HCT116 (cell line): ENCODE measurements around the gene CDH13. TPM values are rescaled to one million over a fixed set of nuclear protein-coding genes. Genes with fewer than 3 reads are reported as not detected.

ENCODE experiments used
- ATAC-seq: fragments of 200-7000 bp; cut with Tn5 transposase; 2 replicates; pipeline ENCODE4 v1.9.1; 2020; ENCODE audit warnings: mild to moderate bottlenecking, moderate library complexity
- BruUV-seq: library from RNA; stranded (reverse); fragments of 400-500 nt; replicated peaks from 2 replicates; lab custom pipeline; 2021; lab: Mats Ljungman, UMichigan
- CTCF ChIA-PET: fragments of 300-600 bp; sonication (Branson Sonifier 250); formaldehyde crosslinking; loops from one replicate; lab custom pipeline; 2021; ENCODE audit warnings: antibody characterized with exemption; lab: Charles Lee
- POLR2A ChIA-PET: fragments of 300-600, 350-600 bp; sonication (Branson Sonifier 250); formaldehyde crosslinking; loops from one replicate; lab custom pipeline; 2021; ENCODE audit warnings: antibody characterized with exemption; lab: Charles Lee
- RAD21 ChIA-PET, 2 experiments: fragments of 300-600 bp; sonication (Branson Sonifier 250); formaldehyde crosslinking; loops; one replicate each; lab custom pipeline; 2023; ENCODE audit warnings: low total read pairs in 2 of 2; ENCODE audit not compliant: uncharacterized antibody in 2 of 2, unreplicated experiment in 2 of 2, low non-redundant PET in 1 of 2; lab: Charles Lee
- DNase-seq: peaks from one replicate; pipeline ENCODE4 v3.0.0-alpha.2; 2010; ENCODE audit warnings: low read depth, low spot score
- H2AFZ ChIP-seq: fragments of 200-600 bp; shearing (Covaris generic), sonication (generic); 2 replicates; pipeline ENCODE4 v1.6.1; 2017; ENCODE audit warnings: low read depth, mixed run types, mixed read lengths, antibody characterized with exemption, low read length; ENCODE audit not compliant: poor library complexity, severe bottlenecking
- H3K27ac ChIP-seq: 2 replicates; pipeline ENCODE4 v1.5.1; 2012; ENCODE audit warnings: low read depth, low read length
- H3K27me3 ChIP-seq: fragments of 200-600 bp; sonication (generic); 2 replicates; pipeline ENCODE4 v1.6.1; 2016; ENCODE audit warnings: mixed run types, low read length, mixed read lengths; ENCODE audit not compliant: insufficient read depth
- H3K36me3 ChIP-seq, 2 experiments: fragments of 200-500 bp in 1 of 2; fragments of 200-600 bp in 1 of 2; sonication (Bioruptor generic) in 1 of 2; sonication (generic) in 1 of 2; 2 replicates each; pipeline versions ENCODE4 v1.5.1 to v1.6.1; 2014 to 2016; ENCODE audit warnings: low read length in 2 of 2, inconsistent platforms in 1 of 2, mixed read lengths in 1 of 2, mixed run types in 1 of 2; ENCODE audit not compliant: insufficient read depth in 2 of 2, control insufficient read depth in 1 of 2
- H3K4me1 ChIP-seq, 2 experiments: fragments of 200-600 bp in 1 of 2; sonication (generic) in 1 of 2; 2 replicates each; pipeline versions ENCODE4 v1.5.1 to v1.6.1; 2012 to 2017; ENCODE audit warnings: low read length in 2 of 2, inconsistent platforms in 1 of 2, mild to moderate bottlenecking in 1 of 2, mixed read lengths in 1 of 2, mixed run types in 1 of 2, moderate library complexity in 1 of 2; ENCODE audit not compliant: insufficient read depth in 2 of 2, control insufficient read depth in 1 of 2
- H3K4me2 ChIP-seq: fragments of 200-600 bp; sonication (generic); 2 replicates; pipeline ENCODE4 v1.6.1; 2017; ENCODE audit warnings: mixed run types, low read length, mixed read lengths
- H3K4me3 ChIP-seq, 2 experiments: fragments of 200-600 bp in 1 of 2; sonication (generic) in 1 of 2; replicated peaks in 1 of 2; 2 replicates each; pipeline ENCODE4 v1.5.1; 2011 to 2016; ENCODE audit warnings: low read length in 2 of 2, control low read depth in 1 of 2, low read depth in 1 of 2, mild to moderate bottlenecking in 1 of 2, mixed read lengths in 1 of 2, mixed run types in 1 of 2
- H3K79me2 ChIP-seq: fragments of 200-600 bp; sonication (generic); 2 replicates; pipeline ENCODE4 v1.6.1; 2017; ENCODE audit warnings: mild to moderate bottlenecking, mixed run types, low read length, moderate library complexity, mixed read lengths; ENCODE audit not compliant: insufficient read depth
- H3K9ac ChIP-seq: fragments of 200-600 bp; sonication (generic); 2 replicates; pipeline ENCODE4 v1.6.1; 2016; ENCODE audit warnings: low read length, mixed read lengths
- H3K9me2 ChIP-seq: fragments of 200-600 bp; sonication (generic), shearing (Covaris generic); 2 replicates; pipeline ENCODE4 v1.6.1; 2017; ENCODE audit warnings: mixed run types, mild to moderate bottlenecking, moderate library complexity; ENCODE audit not compliant: insufficient read depth
- H3K9me3 ChIP-seq, 2 experiments: fragments of 200-500 bp in 1 of 2; fragments of 200-600 bp in 1 of 2; sonication (Bioruptor generic) in 1 of 2; sonication (generic) in 1 of 2; 2 replicates each; pipeline ENCODE4 v1.6.1; 2014 to 2017; ENCODE audit warnings: low read length in 2 of 2, mixed read lengths in 2 of 2, inconsistent platforms in 1 of 2, low read depth in 1 of 2, mild to moderate bottlenecking in 1 of 2, mixed run types in 1 of 2, moderate library complexity in 1 of 2; ENCODE audit not compliant: control insufficient read depth in 1 of 2, insufficient read depth in 1 of 2
- H4K20me1 ChIP-seq: fragments of 200-600 bp; sonication (generic), shearing (Covaris generic); 2 replicates; pipeline ENCODE4 v1.6.1; 2017; ENCODE audit warnings: mixed run types, mild to moderate bottlenecking, moderate library complexity; ENCODE audit not compliant: insufficient read depth
- EGR1 ChIP-seq: IDR thresholded peaks from 2 replicates; pipeline ENCODE4 v1.6.1; 2012; ENCODE audit warnings: low read depth
- ELF1 ChIP-seq: IDR thresholded peaks from 2 replicates; pipeline ENCODE4 v1.6.1; 2012; ENCODE audit warnings: low read depth, borderline replicate concordance
- EZH2phosphoT487 ChIP-seq: fragments of 200-600 bp; IDR thresholded peaks from 2 replicates; pipeline ENCODE4 v1.6.1; 2018; ENCODE audit warnings: antibody characterized with exemption, borderline replicate concordance
- FOSL1 ChIP-seq: IDR thresholded peaks from 2 replicates; pipeline ENCODE4 v1.6.1; 2012; ENCODE audit warnings: low read depth
- JUND ChIP-seq: IDR thresholded peaks from 2 replicates; pipeline ENCODE4 v1.6.1; 2012
- POLR2A ChIP-seq: IDR thresholded peaks from 2 replicates; pipeline ENCODE4 v1.7.0; 2011; ENCODE audit warnings: borderline replicate concordance; ENCODE audit not compliant: insufficient read depth, insufficient read length; ENCODE audit errors: extremely low read depth
- POLR2AphosphoS5 ChIP-seq: IDR thresholded peaks from 2 replicates; pipeline ENCODE4 v1.6.1; 2011; ENCODE audit warnings: mild to moderate bottlenecking, low read depth, low read length, moderate library complexity
- SIN3A ChIP-seq: IDR thresholded peaks from 2 replicates; pipeline ENCODE4 v1.6.1; 2012; ENCODE audit warnings: low read depth
- SP1 ChIP-seq: IDR thresholded peaks from 2 replicates; pipeline ENCODE4 v1.6.1; 2012; ENCODE audit warnings: low read depth
- TCF7L2 ChIP-seq: IDR thresholded peaks from 2 replicates; pipeline ENCODE4 v1.7.0; 2011; ENCODE audit warnings: borderline replicate concordance, inconsistent platforms; ENCODE audit not compliant: insufficient read depth, insufficient read length; ENCODE audit errors: extremely low read depth
- ZFX ChIP-seq: fragments of 450-650 bp; IDR thresholded peaks from 2 replicates; pipeline ENCODE4 v1.6.1; 2017
- ZNF274 ChIP-seq: fragments of 200-500 bp; sonication (Bioruptor generic); IDR thresholded peaks from 2 replicates; pipeline ENCODE4 v1.6.1; 2014; ENCODE audit warnings: mild to moderate bottlenecking, low read depth, low read length, inconsistent platforms
- intact Hi-C: fragments of 100-400 bp; cut with micrococcal nuclease; formaldehyde crosslinking; loops from 2 replicates; pipeline ENCODE4 v1.10.0; 2022
- total RNA-seq: library from RNA; stranded (reverse); gene quantifications from one replicate; pipeline ENCODE4 v1.2.1, GENCODE V29; 2021; ENCODE audit not compliant: unreplicated experiment
- TF ChIP-seq, protein P1 (sequence below): IDR thresholded peaks from 2 replicates; pipeline ENCODE4 v1.6.1; 2012
- TF ChIP-seq, protein P2 (sequence below), 3 experiments: fragments of 200-600 bp in 1 of 3; sonication (generic) in 1 of 3; IDR thresholded peaks in 2 of 3; conservative IDR thresholded peaks in 1 of 3; 2 replicates each; pipeline ENCODE4 v1.5.1; 2012 to 2017; ENCODE audit warnings: low read depth in 2 of 3, low read length in 2 of 3, antibody characterized with exemption in 1 of 3, borderline replicate concordance in 1 of 3, control low read depth in 1 of 3, mild to moderate bottlenecking in 1 of 3, mixed read lengths in 1 of 3, mixed run types in 1 of 3, moderate library complexity in 1 of 3; ENCODE audit not compliant: insufficient read depth in 1 of 3

The CDH13 gene
- total RNA-seq, 1 experiment from 2014 or later: not detected

DNA sequence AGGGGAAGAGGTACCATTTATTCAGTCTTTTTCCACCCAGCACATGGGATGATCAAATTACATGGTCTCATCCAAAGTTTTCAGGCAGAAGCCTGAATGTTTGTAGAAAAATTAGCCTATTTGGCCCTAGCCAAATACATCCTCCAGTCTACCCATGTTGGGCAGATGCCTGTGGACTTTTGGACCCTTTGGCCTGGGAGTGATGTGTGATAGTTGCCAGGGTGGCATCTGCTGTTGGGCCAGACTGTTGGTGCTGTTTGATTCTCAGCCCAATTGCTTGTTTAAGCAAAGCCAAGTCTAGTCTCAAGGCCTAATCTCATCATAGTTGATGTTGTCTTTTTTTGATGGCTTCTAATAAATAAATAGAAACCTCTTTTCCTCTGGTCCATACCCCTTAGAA, 419.0 kb downstream of the CDH13 start:
- H3K27ac ChIP-seq: no peak overlapping the region
- H3K27me3 ChIP-seq: no peaks in the 10 kb centered on the region
- ChIA-PET RAD21 (no interaction called here), POLR2A (no interaction called here), CTCF (no interaction called here)
- H3K9ac ChIP-seq: no peak overlapping the region
- intact Hi-C loops: no loop called here
- no peak for TF ChIP-seq FOSL1
- TF ChIP-seq EGR1: no peak
- TF ChIP-seq ZFX: no peak
- TF ChIP-seq JUND: no peak
- TF ChIP-seq, protein P1, sequence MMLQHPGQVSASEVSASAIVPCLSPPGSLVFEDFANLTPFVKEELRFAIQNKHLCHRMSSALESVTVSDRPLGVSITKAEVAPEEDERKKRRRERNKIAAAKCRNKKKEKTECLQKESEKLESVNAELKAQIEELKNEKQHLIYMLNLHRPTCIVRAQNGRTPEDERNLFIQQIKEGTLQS: no peak
- TF ChIP-seq EZH2phosphoT487: no peak
- no peak for TF ChIP-seq ZNF274
- TF ChIP-seq POLR2A: no peak
- no peak for TF ChIP-seq POLR2AphosphoS5
- no peak for TF ChIP-seq ELF1
- TF ChIP-seq TCF7L2: no peak
- TF ChIP-seq, protein P2, sequence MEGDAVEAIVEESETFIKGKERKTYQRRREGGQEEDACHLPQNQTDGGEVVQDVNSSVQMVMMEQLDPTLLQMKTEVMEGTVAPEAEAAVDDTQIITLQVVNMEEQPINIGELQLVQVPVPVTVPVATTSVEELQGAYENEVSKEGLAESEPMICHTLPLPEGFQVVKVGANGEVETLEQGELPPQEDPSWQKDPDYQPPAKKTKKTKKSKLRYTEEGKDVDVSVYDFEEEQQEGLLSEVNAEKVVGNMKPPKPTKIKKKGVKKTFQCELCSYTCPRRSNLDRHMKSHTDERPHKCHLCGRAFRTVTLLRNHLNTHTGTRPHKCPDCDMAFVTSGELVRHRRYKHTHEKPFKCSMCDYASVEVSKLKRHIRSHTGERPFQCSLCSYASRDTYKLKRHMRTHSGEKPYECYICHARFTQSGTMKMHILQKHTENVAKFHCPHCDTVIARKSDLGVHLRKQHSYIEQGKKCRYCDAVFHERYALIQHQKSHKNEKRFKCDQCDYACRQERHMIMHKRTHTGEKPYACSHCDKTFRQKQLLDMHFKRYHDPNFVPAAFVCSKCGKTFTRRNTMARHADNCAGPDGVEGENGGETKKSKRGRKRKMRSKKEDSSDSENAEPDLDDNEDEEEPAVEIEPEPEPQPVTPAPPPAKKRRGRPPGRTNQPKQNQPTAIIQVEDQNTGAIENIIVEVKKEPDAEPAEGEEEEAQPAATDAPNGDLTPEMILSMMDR (IDR thresholded peaks at IDR 0.05 in 2 of 3, conservative IDR thresholded peaks at IDR 0.05 in 1 of 3; ENCODE audit: borderline replicate concordance in 1 of 3, insufficient read depth in 1 of 3, low read depth in 2 of 3, low read length in 2 of 3): no peak
- no peak for TF ChIP-seq SP1
- no peak for TF ChIP-seq SIN3A
- DNase-seq: no peak
- no peaks in the 10 kb centered on the region for H3K79me2 ChIP-seq
- H3K4me2 ChIP-seq: no peak overlapping the region
- no peaks in the 10 kb centered on the region for H3K36me3 ChIP-seq
- H2AFZ ChIP-seq: no peak overlapping the region
- no peaks in the 10 kb centered on the region for H3K4me1 ChIP-seq
- no peak for ATAC-seq
- no peaks in the 10 kb centered on the region for H4K20me1 ChIP-seq
- no TSS peak for BruUV-seq
- no peaks in the 10 kb centered on the region for H3K9me2 ChIP-seq
- H3K9me3 ChIP-seq: peaks cover 7 to 17% of the 10 kb centered on the region in 2 experiments; a peak in 2 of 4 replicates
- no peak overlapping the region for H3K4me3 ChIP-seq
